Measurements from ENCODE around the gene NRN1L.

GRCh38 chr16:67934306-67935100, 49.8 kb downstream of the NRN1L start:
- TF ChIP-seq CTCF (conservative IDR thresholded peaks at IDR 0.05 in 1 of 2, IDR thresholded peaks at IDR 0.05 in 1 of 2; ENCODE audit: extremely low read depth in 1 of 2, insufficient read depth in 1 of 2, low read depth in 1 of 2, low read length in 2 of 2): no peak
- no peak for TF ChIP-seq EZH2 (IDR thresholded peaks at IDR 0.05; ENCODE audit: borderline replicate concordance, low read length)
